ENCODE measurements around the gene KIF27. TPM values are rescaled to one million over a fixed set of nuclear protein-coding genes. Genes with fewer than 3 reads are reported as not detected.

KIF27 gene
- total and polyA plus RNA-seq, 2 of the 4 experiments (the other 2 are of a cell fraction), result 0.60 to 1.6 TPM

- no peaks in the 10 kb centered on the region for H3K9me3 ChIP-seq (ENCODE audit: control insufficient read depth, insufficient read depth, low read length)
- H2AFZ ChIP-seq (replicated peaks; ENCODE audit: low read length, poor library complexity), result no peak overlapping the region
- CTCF ChIA-PET, result no interaction called here
- no peak for DNase-seq
- no peaks in the 10 kb centered on the region for H3K9me1 ChIP-seq (ENCODE audit: insufficient read depth, low read length)
- H2BK20ac ChIP-seq (ENCODE audit: low read depth, low read length), result no peak overlapping the region
- no CpG with 5 or more reads among the region's 2 CpGs for WGBS, 2 experiments (ENCODE audit: extremely low coverage in 2 of 2, insufficient read length in 1 of 2)
- H4K20me1 ChIP-seq (ENCODE audit: insufficient read depth, low read length), result no peaks in the 10 kb centered on the region
- no peak overlapping the region for H2BK15ac ChIP-seq (ENCODE audit: low read depth, low read length)
- no peak overlapping the region for H3K4ac ChIP-seq (ENCODE audit: low read depth, low read length)
- no peak overlapping the region for H3K9ac ChIP-seq (ENCODE audit: low read depth, low read length)
- no peaks in the 10 kb centered on the region for H3K36me3 ChIP-seq (ENCODE audit: control insufficient read depth, insufficient read depth, low read length)
- H2BK120ac ChIP-seq (ENCODE audit: low read depth, low read length), result no peak overlapping the region
- no peak overlapping the region for H4K5ac ChIP-seq (ENCODE audit: low read depth, low read length)
- no peaks in the 10 kb centered on the region for H3K4me1 ChIP-seq (ENCODE audit: control insufficient read depth, insufficient read depth, low read length)
- no peak overlapping the region for H3K4me3 ChIP-seq (ENCODE audit: insufficient read depth, low read depth, low read length)
- no peak overlapping the region for H3K4me2 ChIP-seq (ENCODE audit: low read depth, low read length)
- H3K27me3 ChIP-seq (ENCODE audit: control insufficient read depth, insufficient read depth, low read length), result no peaks in the 10 kb centered on the region
- dilution Hi-C loops (cut with HindIII; ENCODE audit: low sequenced_read_pairs, unreplicated experiment) (no loop called here), intact Hi-C loops (cut with micrococcal nuclease) (no loop called here), in situ Hi-C loops (cut with MboI; ENCODE audit: low sequenced_read_pairs) (no loop called here)
- no peak overlapping the region for H3K27ac ChIP-seq (ENCODE audit: insufficient read depth, low read length)
- BruUV-seq (replicated peaks), result no TSS peak
- ATAC-seq (ENCODE audit: low read depth), result no peak
- H3K79me1 ChIP-seq (ENCODE audit: low read depth in 1 of 2, low read length in 2 of 2), result no peaks in the 10 kb centered on the region
- no peak overlapping the region for H4K91ac ChIP-seq (ENCODE audit: insufficient read depth, low read depth, low read length)
- H2AK5ac ChIP-seq (ENCODE audit: low read depth, low read length), result no peak overlapping the region
- no peak overlapping the region for H3K14ac ChIP-seq (replicated peaks; ENCODE audit: low read depth, low read length)
- H3K23ac ChIP-seq (ENCODE audit: low read depth, low read length), result no peak overlapping the region
- no peak for TF ChIP-seq FOS (IDR thresholded peaks at IDR 0.05; ENCODE audit: low read depth, low read length)
- TF ChIP-seq MAFK (IDR thresholded peaks at IDR 0.05; ENCODE audit: low read depth, low read length), result no peak
- TF ChIP-seq NFE2L2 (IDR thresholded peaks at IDR 0.05; ENCODE audit: low read depth, low read length), result no peak
- TF ChIP-seq CHD1 (IDR thresholded peaks at IDR 0.05; ENCODE audit: low read depth, low read length), result no peak
- no peak for TF ChIP-seq SMC3 (IDR thresholded peaks at IDR 0.05; ENCODE audit: low read depth, low read length)
- TF ChIP-seq USF2 (IDR thresholded peaks at IDR 0.05; ENCODE audit: low read depth, low read length), result no peak
- TF ChIP-seq MXI1 (IDR thresholded peaks at IDR 0.05; ENCODE audit: borderline replicate concordance, low read depth, low read length), result no peak
- no peak for TF ChIP-seq RCOR1 (IDR thresholded peaks at IDR 0.05; ENCODE audit: insufficient replicate concordance, low read length)
- no peak for TF ChIP-seq MAZ (IDR thresholded peaks at IDR 0.05; ENCODE audit: borderline replicate concordance, low read depth, low read length)
- no peak for TF ChIP-seq POLR2A (IDR thresholded peaks at IDR 0.05; ENCODE audit: low read depth, low read length)
- no peak for TF ChIP-seq CTCF (conservative IDR thresholded peaks at IDR 0.05; ENCODE audit: low read depth, low read length)
- TF ChIP-seq BHLHE40 (IDR thresholded peaks at IDR 0.05; ENCODE audit: low read depth, low read length), result no peak
- TF ChIP-seq, protein P1, sequence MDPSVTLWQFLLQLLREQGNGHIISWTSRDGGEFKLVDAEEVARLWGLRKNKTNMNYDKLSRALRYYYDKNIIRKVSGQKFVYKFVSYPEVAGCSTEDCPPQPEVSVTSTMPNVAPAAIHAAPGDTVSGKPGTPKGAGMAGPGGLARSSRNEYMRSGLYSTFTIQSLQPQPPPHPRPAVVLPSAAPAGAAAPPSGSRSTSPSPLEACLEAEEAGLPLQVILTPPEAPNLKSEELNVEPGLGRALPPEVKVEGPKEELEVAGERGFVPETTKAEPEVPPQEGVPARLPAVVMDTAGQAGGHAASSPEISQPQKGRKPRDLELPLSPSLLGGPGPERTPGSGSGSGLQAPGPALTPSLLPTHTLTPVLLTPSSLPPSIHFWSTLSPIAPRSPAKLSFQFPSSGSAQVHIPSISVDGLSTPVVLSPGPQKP (IDR thresholded peaks at IDR 0.05; ENCODE audit: borderline replicate concordance, low read depth, low read length), result no peak
- TF ChIP-seq RAD21 (IDR thresholded peaks at IDR 0.05; ENCODE audit: low read length), result no peak
- TF ChIP-seq CEBPB (IDR thresholded peaks at IDR 0.05; ENCODE audit: low read depth, low read length), result no peak
- TF ChIP-seq RFX5 (IDR thresholded peaks at IDR 0.05; ENCODE audit: low read depth, low read length), result no peak
- POLR2A ChIA-PET (ENCODE audit: unreplicated experiment), result no interaction called here
- no peak overlapping the region for H3K18ac ChIP-seq (ENCODE audit: low read depth, low read length)
- no peak overlapping the region for H4K8ac ChIP-seq (ENCODE audit: low read depth in 2 of 2, low read length in 2 of 2)
- no peak overlapping the region for H3K56ac ChIP-seq (ENCODE audit: extremely low read depth, insufficient read depth, low read length)
- H2BK5ac ChIP-seq (ENCODE audit: low read depth, low read length, poor library complexity, severe bottlenecking), result no peak overlapping the region
- no peak overlapping the region for H2AK9ac ChIP-seq (replicated peaks; ENCODE audit: low read depth, low read length, poor library complexity)
Observed at GRCh38 chr9:83794051-83794450, 127.2 kb downstream of the KIF27 start.
